Cardiac fibroblast (primary cell): ENCODE results near the gene PDZD7.

Experiments used
- DNase-seq, 2 donors: peaks; one replicate each; pipeline versions ENCODE4 v3.0.0 to v3.0.0-alpha.2; 2010; ENCODE audit warnings: low read depth in 2 of 2
- H3K4me3 ChIP-seq, 2 donors: replicated peaks in 1 of 2; 1 replicate in 1 of 2; 2 replicates in 1 of 2; pipeline ENCODE4 v1.5.1; 2011; ENCODE audit warnings: low read depth in 2 of 2, low read length in 2 of 2, mild to moderate bottlenecking in 2 of 2, moderate library complexity in 1 of 2
- CTCF ChIP-seq: IDR thresholded peaks from one replicate; pipeline ENCODE4 v1.5.1; 2011; ENCODE audit warnings: low read depth, mild to moderate bottlenecking, low read length, inconsistent platforms

PDZD7 gene

DNA sequence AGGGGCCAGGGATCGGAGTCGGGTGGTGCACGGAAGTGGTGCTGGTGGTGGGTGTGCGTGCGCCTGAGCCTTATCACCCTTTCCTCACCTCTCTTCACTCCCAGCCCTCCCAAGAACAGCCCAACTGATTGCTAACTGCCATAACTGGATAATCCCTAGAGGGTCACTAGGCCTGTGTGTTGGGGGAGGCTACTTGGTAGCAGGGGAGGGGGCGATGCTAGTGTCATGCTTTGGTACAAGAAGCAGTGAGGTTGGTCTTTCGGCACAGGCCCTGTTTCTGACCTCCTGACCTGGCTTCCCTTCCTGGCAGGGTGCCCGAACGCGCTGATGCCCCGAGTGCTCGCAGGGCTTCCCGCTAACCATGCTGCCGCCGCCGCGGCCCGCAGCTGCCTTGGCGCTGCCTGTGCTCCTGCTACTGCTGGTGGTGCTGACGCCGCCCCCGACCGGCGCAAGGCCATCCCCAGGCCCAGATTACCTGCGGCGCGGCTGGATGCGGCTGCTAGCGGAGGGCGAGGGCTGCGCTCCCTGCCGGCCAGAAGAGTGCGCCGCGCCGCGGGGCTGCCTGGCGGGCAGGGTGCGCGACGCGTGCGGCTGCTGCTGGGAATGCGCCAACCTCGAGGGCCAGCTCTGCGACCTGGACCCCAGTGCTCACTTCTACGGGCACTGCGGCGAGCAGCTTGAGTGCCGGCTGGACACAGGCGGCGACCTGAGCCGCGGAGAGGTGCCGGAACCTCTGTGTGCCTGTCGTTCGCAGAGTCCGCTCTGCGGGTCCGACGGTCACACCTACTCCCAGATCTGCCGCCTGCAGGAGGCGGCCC lies 31.5 kb upstream of the PDZD7 start:
- DNase-seq: peak; percentile 43 to 51
- peak; percentile 24 for TF ChIP-seq CTCF
- H3K4me3 ChIP-seq: peak overlapping the region; percentile 24 to 99

GRCh38 chr10:101061624-101062231 lies 30.8 kb upstream of the PDZD7 start, which contains the start of gene KAZALD1:
Gene KAZALD1 (plus strand): TSS chr10:101061989. CDS start chr10:101062593, 604 bp downstream.
- DNase-seq: peak; percentile 46 to 84
- no peak for TF ChIP-seq CTCF
- H3K4me3 ChIP-seq: peak within 1 kb of the TSS; percentile 79 to 99

DNA sequence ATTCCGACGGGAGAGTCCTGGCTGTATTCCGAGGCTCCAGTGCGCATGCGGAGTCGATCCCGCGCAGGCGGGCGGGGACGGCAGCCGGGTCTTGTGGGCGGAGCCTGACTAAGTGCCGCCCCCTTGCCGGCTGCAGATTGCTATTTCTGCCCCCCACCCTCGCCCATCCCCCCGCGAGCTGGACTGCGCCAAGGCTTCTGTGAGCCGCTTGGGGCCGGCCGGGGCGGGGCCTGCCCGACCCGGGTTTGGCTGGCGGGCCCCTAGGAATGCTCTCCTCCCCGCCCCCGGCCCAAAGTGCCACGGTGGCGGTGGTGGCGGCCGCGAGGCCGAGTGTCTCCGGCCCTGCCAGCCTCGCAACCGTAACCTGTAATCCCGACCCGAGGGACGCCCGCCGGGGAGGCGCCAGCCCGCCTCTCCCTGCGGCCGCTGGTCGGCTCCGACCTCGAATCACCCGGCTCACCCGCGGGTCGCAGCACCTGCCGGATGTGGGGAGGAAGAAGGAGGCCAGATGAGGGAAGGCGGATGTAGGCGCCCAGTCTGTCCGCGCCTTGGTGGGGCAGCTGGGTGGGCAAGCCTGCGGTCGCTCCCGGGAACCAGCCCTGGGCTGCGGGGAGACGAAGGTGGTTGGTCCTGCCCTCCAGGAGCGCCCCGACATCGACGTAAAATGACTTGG lies 30.2 kb upstream of the PDZD7 start:
- peak overlapping the region; percentile 79 to 99 for H3K4me3 ChIP-seq
- peak; percentile 94 to 96 for DNase-seq
- no peak for TF ChIP-seq CTCF

- H3K4me3 ChIP-seq: peak overlapping the region; percentile 79 to 99
- DNase-seq: peak; percentile 96 to 98
- TF ChIP-seq CTCF: peak; percentile 87
These were observed 29.4 kb upstream of the PDZD7 start for GRCh38 chr10:101060036-101060950.

- no peak overlapping the region for H3K4me3 ChIP-seq
- no peak for TF ChIP-seq CTCF
- no peak for DNase-seq
These were observed 25.6 kb upstream of the PDZD7 start for GRCh38 chr10:101056365-101057151.
